Mesodermal cell (in vitro differentiated cells): ENCODE results near the gene AKT3.

ENCODE experiments used
- H3K27ac ChIP-seq: 2 replicates; pipeline ENCODE4 v1.7.0; 2013; ENCODE audit warnings: mild to moderate bottlenecking, low read depth, low read length, moderate library complexity; ENCODE audit not compliant: severe bottlenecking
- H3K36me3 ChIP-seq: 2 replicates; pipeline ENCODE4 v1.7.1; 2013; ENCODE audit warnings: mild to moderate bottlenecking, low read length, moderate library complexity; ENCODE audit not compliant: control insufficient read depth, insufficient read depth
- H3K4me1 ChIP-seq: one replicate; pipeline ENCODE4 v1.7.1; 2013; ENCODE audit warnings: mild to moderate bottlenecking, low read length; ENCODE audit not compliant: insufficient read depth, control insufficient read depth, poor library complexity, severe bottlenecking
- H3K4me3 ChIP-seq: 2 replicates; pipeline ENCODE4 v1.7.0; 2013; ENCODE audit warnings: low read length, control low read depth, mild to moderate bottlenecking; ENCODE audit not compliant: insufficient read depth, poor library complexity, severe bottlenecking; ENCODE audit errors: extremely low read depth
- H3K9me3 ChIP-seq: 2 replicates; pipeline ENCODE4 v1.7.1; 2013; ENCODE audit warnings: mild to moderate bottlenecking, low read length, moderate library complexity; ENCODE audit not compliant: control insufficient read depth
- WGBS, 2 experiments: methylation state at CpG; one replicate each; pipeline ENCODE4 v1.1.5; 2013; ENCODE audit warnings: missing lambda C conversion rate in 2 of 2; ENCODE audit not compliant: insufficient coverage in 2 of 2; 5-methylcytosine and 5-hydroxymethylcytosine counted together

Gene AKT3

GRCh38 chr1:243851765-243852164 is 1.7 kb upstream of the AKT3 start:
- Histone ChIP-seq H3K4me3 (peak overlapping the region; percentile 69), H3K27ac (no peak overlapping the region), H3K9me3 (no peaks in the 10 kb centered on the region), H3K36me3 (no peaks in the 10 kb centered on the region), H3K4me1 (no peaks in the 10 kb centered on the region)
- WGBS, 2 experiments, result 20 to 71% methylated on average over 1 of the region's 3 CpGs

- Histone ChIP-seq H3K36me3 (no peaks in the 10 kb centered on the region), H3K4me3 (peak overlapping the region; percentile 69), H3K9me3 (no peaks in the 10 kb centered on the region), H3K27ac (peak overlapping the region; percentile 94), H3K4me1 (no peaks in the 10 kb centered on the region)
- 11 to 18% methylated on average over 10 to 12 of the region's 12 CpGs for WGBS, 2 experiments
Observed at GRCh38 chr1:243851257-243851756, 1.3 kb upstream of the AKT3 start.

- no peaks in the 10 kb centered on the region for H3K36me3 ChIP-seq
- H3K4me3 ChIP-seq, result peak overlapping the region; percentile 69
- peak overlapping the region; percentile 94 for H3K27ac ChIP-seq
- 0 to 3% methylated on average over 23 to 26 of the region's 92 CpGs for WGBS, 2 experiments
- no peaks in the 10 kb centered on the region for H3K9me3 ChIP-seq
- H3K4me1 ChIP-seq, result no peaks in the 10 kb centered on the region
Observed at GRCh38 chr1:243850452-243851256, 611 bp upstream of the AKT3 start.

- H3K4me3 ChIP-seq, result peak overlapping the region; percentile 69
- no peaks in the 10 kb centered on the region for H3K9me3 ChIP-seq
- H3K27ac ChIP-seq, result peak overlapping the region; percentile 94
- H3K4me1 ChIP-seq, result no peaks in the 10 kb centered on the region
- 0% methylated on average over 11 of the region's 81 CpGs; no CpG with 5 or more reads in 1 of the 2 experiments for WGBS, 2 experiments
- H3K36me3 ChIP-seq, result no peaks in the 10 kb centered on the region
Observed at GRCh38 chr1:243849421-243850201, 432 bp downstream of the AKT3 start.

GRCh38 chr1:243848858-243849420 is 1.1 kb downstream of the AKT3 start:
- H3K36me3 ChIP-seq, result no peaks in the 10 kb centered on the region
- H3K4me3 ChIP-seq, result peak overlapping the region; percentile 69
- no peaks in the 10 kb centered on the region for H3K9me3 ChIP-seq
- no peaks in the 10 kb centered on the region for H3K4me1 ChIP-seq
- WGBS, 2 experiments, result 0 to 2% methylated on average over 12 to 13 of the region's 19 CpGs
- H3K27ac ChIP-seq, result peak overlapping the region; percentile 94

- Histone ChIP-seq H3K4me1 (no peaks in the 10 kb centered on the region), H3K36me3 (no peaks in the 10 kb centered on the region), H3K9me3 (no peaks in the 10 kb centered on the region), H3K4me3 (peak overlapping the region; percentile 69), H3K27ac (peak overlapping the region; percentile 94)
- WGBS, 2 experiments, result 100% methylated on average over 2 of the region's 5 CpGs; no CpG with 5 or more reads in 1 of the 2 experiments
Observed at GRCh38 chr1:243848165-243848857, 1.7 kb downstream of the AKT3 start.

- Histone ChIP-seq H3K27ac (no peak overlapping the region), H3K4me3 (no peak overlapping the region), H3K36me3 (no peaks in the 10 kb centered on the region), H3K9me3 (no peaks in the 10 kb centered on the region), H3K4me1 (peaks cover 3% of the 10 kb centered on the region)
- 100% methylated on average over 1 of the region's 1 CpG; no CpG with 5 or more reads in 1 of the 2 experiments for WGBS, 2 experiments
Observed at GRCh38 chr1:243846761-243847160, 3.3 kb downstream of the AKT3 start.

- no CpG with 5 or more reads among the region's 2 CpGs for whole genome bisulfite sequencing, 2 experiments
- Histone ChIP-seq H3K9me3 (no peaks in the 10 kb centered on the region), H3K4me3 (no peak overlapping the region), H3K4me1 (peaks cover 3% of the 10 kb centered on the region), H3K36me3 (no peaks in the 10 kb centered on the region), H3K27ac (no peak overlapping the region)
Observed at GRCh38 chr1:243845888-243846287, 4.2 kb downstream of the AKT3 start.

GRCh38 chr1:243844186-243844585 is 5.9 kb downstream of the AKT3 start:
- H3K36me3 ChIP-seq, result peaks cover 7% of the 10 kb centered on the region
- 100% methylated on average over 1 of the region's 1 CpG; no CpG with 5 or more reads in 1 of the 2 experiments for WGBS, 2 experiments
- no peaks in the 10 kb centered on the region for H3K9me3 ChIP-seq
- H3K27ac ChIP-seq, result no peak overlapping the region
- H3K4me1 ChIP-seq, result peaks cover 3% of the 10 kb centered on the region
- no peak overlapping the region for H3K4me3 ChIP-seq

GRCh38 chr1:243842978-243843511 is 7.0 kb downstream of the AKT3 start:
- peak overlapping the region; percentile 70 for H3K27ac ChIP-seq
- no peaks in the 10 kb centered on the region for H3K9me3 ChIP-seq
- H3K4me1 ChIP-seq, result peaks cover 3% of the 10 kb centered on the region
- H3K4me3 ChIP-seq, result no peak overlapping the region
- WGBS, 2 experiments, result 74 to 93% methylated on average over 3 of the region's 4 CpGs
- peaks cover 8% of the 10 kb centered on the region for H3K36me3 ChIP-seq
